ENCODE data around the gene CDH20.

CDH20 gene

GRCh38 chr18:61379827-61380226 is 46.6 kb downstream of the CDH20 start:
- H3K27ac ChIP-seq (ENCODE audit: low read depth, low read length, severe bottlenecking), result no peak overlapping the region
- H3K36me3 ChIP-seq (ENCODE audit: control insufficient read depth, insufficient read depth, low read length), result no peaks in the 10 kb centered on the region
- WGBS, 2 experiments (ENCODE audit: insufficient coverage in 2 of 2), result 83 to 100% methylated on average over 1 to 4 of the region's 4 CpGs
- H3K4me3 ChIP-seq (ENCODE audit: extremely low read depth, insufficient read depth, low read length, poor library complexity, severe bottlenecking), result no peak overlapping the region
- H3K9me3 ChIP-seq (ENCODE audit: control insufficient read depth, low read length), result no peaks in the 10 kb centered on the region
- no peaks in the 10 kb centered on the region for H3K4me1 ChIP-seq (ENCODE audit: control insufficient read depth, insufficient read depth, low read length, poor library complexity, severe bottlenecking)

GRCh38 chr18:61388010-61388409 is 54.8 kb downstream of the CDH20 start:
- Histone ChIP-seq H3K9me3 (ENCODE audit: control insufficient read depth, low read length) (no peaks in the 10 kb centered on the region), H3K36me3 (ENCODE audit: control insufficient read depth, insufficient read depth, low read length) (no peaks in the 10 kb centered on the region), H3K27ac (ENCODE audit: low read depth, low read length, severe bottlenecking) (no peak overlapping the region), H3K4me3 (ENCODE audit: extremely low read depth, insufficient read depth, low read length, poor library complexity, severe bottlenecking) (no peak overlapping the region), H3K4me1 (ENCODE audit: control insufficient read depth, insufficient read depth, low read length, poor library complexity, severe bottlenecking) (no peaks in the 10 kb centered on the region)
- 100% methylated on average over 2 of the region's 2 CpGs for WGBS, 2 experiments (ENCODE audit: insufficient coverage in 2 of 2)

DNA sequence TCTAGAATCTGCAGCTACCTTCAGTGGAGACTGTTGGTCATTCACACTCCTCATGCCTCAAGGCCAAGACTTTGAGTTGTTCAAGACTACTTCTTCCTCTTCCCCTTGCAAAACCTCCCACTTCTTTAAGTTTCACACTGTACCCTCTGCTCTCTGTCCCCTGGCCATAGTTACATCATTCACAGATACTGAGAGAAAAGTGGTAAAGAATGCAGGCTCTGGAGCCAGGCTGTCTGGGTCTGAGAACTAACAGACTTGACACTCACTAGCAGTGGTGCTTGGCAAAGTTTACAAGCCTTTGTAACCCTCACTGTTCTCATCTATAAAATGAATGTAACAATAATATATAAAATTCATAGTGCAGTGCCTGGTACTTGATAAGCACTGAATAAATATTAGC is 61.8 kb downstream of the CDH20 start:
- H3K4me1 ChIP-seq (ENCODE audit: control insufficient read depth, insufficient read depth, low read length, poor library complexity, severe bottlenecking), result peaks cover under 1% of the 10 kb centered on the region
- no peak overlapping the region for H3K4me3 ChIP-seq (ENCODE audit: extremely low read depth, insufficient read depth, low read length, poor library complexity, severe bottlenecking)
- H3K9me3 ChIP-seq (ENCODE audit: control insufficient read depth, low read length), result no peaks in the 10 kb centered on the region
- no peak overlapping the region for H3K27ac ChIP-seq (ENCODE audit: low read depth, low read length, severe bottlenecking)
- no peaks in the 10 kb centered on the region for H3K36me3 ChIP-seq (ENCODE audit: control insufficient read depth, insufficient read depth, low read length)

GRCh38 chr18:61397222-61397621 is 64.0 kb downstream of the CDH20 start:
- Histone ChIP-seq H3K27ac (ENCODE audit: low read depth, low read length, severe bottlenecking) (no peak overlapping the region), H3K4me1 (ENCODE audit: control insufficient read depth, insufficient read depth, low read length, poor library complexity, severe bottlenecking) (peaks cover 3% of the 10 kb centered on the region), H3K4me3 (ENCODE audit: extremely low read depth, insufficient read depth, low read length, poor library complexity, severe bottlenecking) (no peak overlapping the region), H3K9me3 (ENCODE audit: control insufficient read depth, low read length) (no peaks in the 10 kb centered on the region), H3K36me3 (ENCODE audit: control insufficient read depth, insufficient read depth, low read length) (no peaks in the 10 kb centered on the region)
- 81 to 85% methylated on average over 2 to 3 of the region's 3 CpGs for WGBS, 2 experiments (ENCODE audit: insufficient coverage in 2 of 2)

- no peak overlapping the region for H3K27ac ChIP-seq (ENCODE audit: low read depth, low read length, severe bottlenecking)
- H3K36me3 ChIP-seq (ENCODE audit: control insufficient read depth, insufficient read depth, low read length), result no peaks in the 10 kb centered on the region
- whole genome bisulfite sequencing, 2 experiments (ENCODE audit: insufficient coverage in 2 of 2), result 85 to 100% methylated on average over 2 to 4 of the region's 4 CpGs
- no peak overlapping the region for H3K4me3 ChIP-seq (ENCODE audit: extremely low read depth, insufficient read depth, low read length, poor library complexity, severe bottlenecking)
- H3K9me3 ChIP-seq (ENCODE audit: control insufficient read depth, low read length), result no peaks in the 10 kb centered on the region
- H3K4me1 ChIP-seq (ENCODE audit: control insufficient read depth, insufficient read depth, low read length, poor library complexity, severe bottlenecking), result peaks cover 3% of the 10 kb centered on the region
Measured at GRCh38 chr18:61398961-61399705, 65.9 kb downstream of the CDH20 start.

GRCh38 chr18:61400016-61400635 is 66.9 kb downstream of the CDH20 start:
- Histone ChIP-seq H3K27ac (ENCODE audit: low read depth, low read length, severe bottlenecking) (no peak overlapping the region), H3K36me3 (ENCODE audit: control insufficient read depth, insufficient read depth, low read length) (no peaks in the 10 kb centered on the region), H3K4me1 (ENCODE audit: control insufficient read depth, insufficient read depth, low read length, poor library complexity, severe bottlenecking) (peaks cover 3% of the 10 kb centered on the region), H3K4me3 (ENCODE audit: extremely low read depth, insufficient read depth, low read length, poor library complexity, severe bottlenecking) (no peak overlapping the region), H3K9me3 (ENCODE audit: control insufficient read depth, low read length) (no peaks in the 10 kb centered on the region)
- 93% methylated on average over 2 of the region's 3 CpGs; no CpG with 5 or more reads in 1 of the 2 experiments for WGBS, 2 experiments (ENCODE audit: insufficient coverage in 2 of 2)

GRCh38 chr18:61400716-61401115 is 67.5 kb downstream of the CDH20 start:
- Histone ChIP-seq H3K36me3 (ENCODE audit: control insufficient read depth, insufficient read depth, low read length) (no peaks in the 10 kb centered on the region), H3K4me1 (ENCODE audit: control insufficient read depth, insufficient read depth, low read length, poor library complexity, severe bottlenecking) (peaks cover 3% of the 10 kb centered on the region), H3K4me3 (ENCODE audit: extremely low read depth, insufficient read depth, low read length, poor library complexity, severe bottlenecking) (no peak overlapping the region), H3K27ac (ENCODE audit: low read depth, low read length, severe bottlenecking) (no peak overlapping the region), H3K9me3 (ENCODE audit: control insufficient read depth, low read length) (no peaks in the 10 kb centered on the region)
- 77 to 94% methylated on average over 3 to 4 of the region's 4 CpGs for WGBS, 2 experiments (ENCODE audit: insufficient coverage in 2 of 2)

DNA sequence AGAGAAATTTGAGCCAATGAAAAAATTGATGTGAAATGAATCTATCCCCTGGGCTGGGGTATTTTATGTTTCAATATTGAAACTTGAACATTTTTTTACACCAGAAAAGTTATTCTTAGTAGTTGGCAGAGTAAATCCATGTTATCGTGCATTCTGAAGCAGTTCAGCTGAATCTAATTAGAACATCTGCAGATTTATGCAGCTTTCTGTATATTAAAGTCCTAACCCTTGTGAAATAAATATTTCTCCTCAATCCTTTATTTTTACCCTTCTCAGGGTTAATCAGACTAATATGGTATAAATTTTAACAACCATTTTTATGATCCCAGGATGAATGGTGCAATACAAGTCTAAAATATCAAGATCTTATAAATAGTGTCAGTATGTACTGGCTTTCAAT is 69.5 kb downstream of the CDH20 start:
- WGBS, 2 experiments (ENCODE audit: insufficient coverage in 2 of 2), result no CpG with 5 or more reads among the region's 1 CpG
- Histone ChIP-seq H3K36me3 (ENCODE audit: control insufficient read depth, insufficient read depth, low read length) (no peaks in the 10 kb centered on the region), H3K27ac (ENCODE audit: low read depth, low read length, severe bottlenecking) (no peak overlapping the region), H3K9me3 (ENCODE audit: control insufficient read depth, low read length) (no peaks in the 10 kb centered on the region), H3K4me1 (ENCODE audit: control insufficient read depth, insufficient read depth, low read length, poor library complexity, severe bottlenecking) (peaks cover 3% of the 10 kb centered on the region), H3K4me3 (ENCODE audit: extremely low read depth, insufficient read depth, low read length, poor library complexity, severe bottlenecking) (no peak overlapping the region)

DNA sequence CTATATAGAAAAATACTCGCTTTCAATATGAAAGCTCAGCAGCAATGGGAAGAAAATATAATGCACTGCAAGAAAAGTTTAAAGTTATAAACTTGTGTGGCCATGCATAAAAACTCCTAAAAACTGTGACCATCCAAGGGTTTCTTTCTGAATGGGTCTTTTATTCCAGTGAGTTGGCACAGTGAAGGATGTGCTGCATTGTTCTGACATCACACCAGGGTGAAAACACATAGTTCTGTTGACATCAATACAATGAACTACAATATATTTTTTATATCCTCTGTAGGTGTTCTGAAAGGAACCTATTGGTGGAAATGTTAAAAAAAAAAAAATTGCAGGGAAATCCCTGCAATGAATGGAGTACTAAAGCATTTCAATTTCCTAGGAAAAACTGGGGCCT is 80.2 kb downstream of the CDH20 start:
- Histone ChIP-seq H3K27ac (ENCODE audit: low read depth, low read length, severe bottlenecking) (no peak overlapping the region), H3K4me3 (ENCODE audit: extremely low read depth, insufficient read depth, low read length, poor library complexity, severe bottlenecking) (no peak overlapping the region), H3K4me1 (ENCODE audit: control insufficient read depth, insufficient read depth, low read length, poor library complexity, severe bottlenecking) (no peaks in the 10 kb centered on the region), H3K36me3 (ENCODE audit: control insufficient read depth, insufficient read depth, low read length) (no peaks in the 10 kb centered on the region), H3K9me3 (ENCODE audit: control insufficient read depth, low read length) (no peaks in the 10 kb centered on the region)
- WGBS, 2 experiments (ENCODE audit: insufficient coverage in 2 of 2), result 100% methylated on average over 1 of the region's 1 CpG; no CpG with 5 or more reads in 1 of the 2 experiments

- WGBS, 2 experiments (ENCODE audit: insufficient coverage in 2 of 2), result no CpG with 5 or more reads among the region's 4 CpGs
- Histone ChIP-seq H3K9me3 (ENCODE audit: control insufficient read depth, low read length) (no peaks in the 10 kb centered on the region), H3K36me3 (ENCODE audit: control insufficient read depth, insufficient read depth, low read length) (no peaks in the 10 kb centered on the region), H3K4me1 (ENCODE audit: control insufficient read depth, insufficient read depth, low read length, poor library complexity, severe bottlenecking) (no peaks in the 10 kb centered on the region), H3K4me3 (ENCODE audit: extremely low read depth, insufficient read depth, low read length, poor library complexity, severe bottlenecking) (no peak overlapping the region), H3K27ac (ENCODE audit: low read depth, low read length, severe bottlenecking) (no peak overlapping the region)
Measured at GRCh38 chr18:61414086-61414485, 80.9 kb downstream of the CDH20 start.

DNA sequence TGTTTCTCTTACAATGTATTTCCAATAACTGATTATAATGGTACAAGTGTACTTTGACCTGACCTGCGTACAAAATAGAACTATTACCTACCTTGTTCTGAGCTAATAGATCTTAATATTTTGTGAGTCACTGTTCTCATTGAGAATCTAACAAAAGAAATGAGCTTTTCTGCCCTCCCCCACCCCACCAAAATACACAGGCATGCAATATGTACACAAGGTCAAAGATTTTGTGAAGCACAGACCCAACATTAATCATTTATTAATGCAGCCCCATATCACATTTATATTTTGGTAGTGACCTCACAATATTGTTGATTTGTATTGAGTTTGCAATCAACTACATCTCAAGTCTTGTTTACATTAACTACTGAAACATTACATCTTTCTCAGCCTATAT is 86.5 kb downstream of the CDH20 start:
- Histone ChIP-seq H3K9me3 (ENCODE audit: control insufficient read depth, low read length) (no peaks in the 10 kb centered on the region), H3K36me3 (ENCODE audit: control insufficient read depth, insufficient read depth, low read length) (no peaks in the 10 kb centered on the region), H3K4me1 (ENCODE audit: control insufficient read depth, insufficient read depth, low read length, poor library complexity, severe bottlenecking) (no peaks in the 10 kb centered on the region), H3K27ac (ENCODE audit: low read depth, low read length, severe bottlenecking) (no peak overlapping the region), H3K4me3 (ENCODE audit: extremely low read depth, insufficient read depth, low read length, poor library complexity, severe bottlenecking) (no peak overlapping the region)
- no CpG with 5 or more reads among the region's 1 CpG for WGBS, 2 experiments (ENCODE audit: insufficient coverage in 2 of 2)

All from mesodermal cell (in vitro differentiated cells).